CD4-positive, alpha-beta T cell treated with Interleukin-17A for 1 hour (primary cell): ENCODE results near the gene ABHD16B.

Experiments
- DNase-seq: peaks from one replicate; pipeline ENCODE4 v3.0.0-alpha.2; 2020

The ABHD16B gene

GRCh38 chr20:63897978-63898561 lies 36.8 kb downstream of the ABHD16B start:
- DNase-seq: no peak

- no peak for DNase-seq
These were observed 37.7 kb downstream of the ABHD16B start for GRCh38 chr20:63898882-63899558.

GRCh38 chr20:63900413-63900812 lies 39.1 kb downstream of the ABHD16B start:
- no peak for DNase-seq

GRCh38 chr20:63903796-63904561 lies 42.7 kb downstream of the ABHD16B start:
- DNase-seq: no peak

GRCh38 chr20:63908008-63908682 lies 46.8 kb downstream of the ABHD16B start:
- no peak for DNase-seq

- DNase-seq: no peak
These were observed 49.9 kb downstream of the ABHD16B start for GRCh38 chr20:63911176-63911575.
